Measurements from ENCODE around the gene TSFM. TPM values are rescaled to one million over a fixed set of nuclear protein-coding genes. Genes with fewer than 3 reads are reported as not detected.

Gene TSFM
- total and polyA plus RNA-seq, 2 donors (not counting 1 experiment from before 2014, with no cell fraction given), result 15.5 to 16.8 TPM

- H3K27me3 ChIP-seq (ENCODE audit: control insufficient read depth, insufficient read depth, low read length), result peaks cover 59% of the 10 kb centered on the region
- TF ChIP-seq CTCF (conservative IDR thresholded peaks at IDR 0.05 in 1 of 2, IDR thresholded peaks at IDR 0.05 in 1 of 2; ENCODE audit: low read depth in 1 of 2, low read length in 2 of 2) (no peak), EZH2 (IDR thresholded peaks at IDR 0.05; ENCODE audit: low read length, missing control alignments) (no peak)
Observed at GRCh38 chr12:57739914-57740538, 42.6 kb upstream of the TSFM start.

DNA sequence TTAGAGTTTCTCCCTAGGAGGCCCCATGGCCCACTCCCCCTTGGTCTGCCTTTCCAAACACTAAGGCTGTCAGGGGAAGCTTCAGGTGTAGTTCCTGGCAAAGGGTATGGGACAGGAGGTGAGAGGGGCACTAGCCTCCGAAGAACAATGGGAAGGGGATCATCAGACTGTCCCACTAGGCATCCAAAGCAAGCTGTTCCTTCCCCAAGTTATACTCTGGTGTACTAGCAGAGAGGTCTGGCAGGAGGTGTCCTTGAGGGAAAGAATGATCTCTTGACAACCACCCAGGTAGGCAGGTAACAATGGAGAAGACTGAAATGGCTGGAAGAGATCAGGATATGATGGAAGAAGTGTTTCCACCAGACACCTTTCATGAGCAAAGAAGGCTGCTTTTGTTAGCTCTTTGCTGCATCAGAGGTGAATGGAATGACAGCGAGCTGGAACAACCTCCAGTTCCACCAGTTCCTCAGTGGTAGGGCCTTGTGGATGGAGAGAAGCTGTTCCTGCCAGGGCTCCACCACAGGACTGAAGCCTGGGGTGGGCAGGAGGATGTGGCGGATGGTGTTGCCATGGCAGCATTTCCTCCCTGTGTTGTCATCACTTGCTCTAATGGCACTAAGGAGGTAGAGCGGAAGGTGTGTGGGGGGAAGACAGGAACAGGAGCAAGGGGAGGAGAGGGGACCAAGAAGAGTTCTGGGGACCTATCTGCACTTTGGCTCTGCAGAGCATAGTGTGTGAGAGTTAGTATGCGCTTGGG, 41.8 kb upstream of the TSFM start:
- Histone ChIP-seq H3K4me2 (ENCODE audit: extremely low read depth, insufficient read depth, low read length) (no peak overlapping the region), H3K27ac (ENCODE audit: insufficient read depth, low read length) (no peak overlapping the region), H2AFZ (ENCODE audit: low read length) (no peak overlapping the region), H3K36me3 (ENCODE audit: control insufficient read depth, insufficient read depth, low read length) (no peaks in the 10 kb centered on the region), H3K4me3 (replicated peaks in 1 of 4; ENCODE audit: control extremely low read depth in 1 of 4, insufficient read depth in 1 of 4, low read depth in 3 of 4, low read length in 4 of 4) (no peak overlapping the region), H3K79me2 (ENCODE audit: control insufficient read depth, insufficient read depth, low read length) (peaks cover 2% of the 10 kb centered on the region), H3K27me3 (ENCODE audit: control insufficient read depth, insufficient read depth, low read length) (peaks cover 51% of the 10 kb centered on the region), H3K9ac (ENCODE audit: insufficient read depth, low read length) (no peak overlapping the region), H3K9me3 (ENCODE audit: control insufficient read depth, insufficient read depth, low read depth, low read length) (no peaks in the 10 kb centered on the region), H3K4me1 (ENCODE audit: control insufficient read depth, extremely low read depth, insufficient read depth, low read length) (peaks cover 2% of the 10 kb centered on the region), H4K20me1 (ENCODE audit: control insufficient read depth, extremely low read depth, insufficient read depth, low read length) (no peaks in the 10 kb centered on the region)
- TF ChIP-seq EZH2 (IDR thresholded peaks at IDR 0.05; ENCODE audit: low read length, missing control alignments) (no peak), CTCF (conservative IDR thresholded peaks at IDR 0.05 in 1 of 2, IDR thresholded peaks at IDR 0.05 in 1 of 2; ENCODE audit: low read depth in 1 of 2, low read length in 2 of 2) (no peak)
- no peak for DNase-seq (ENCODE audit: low read depth in 2 of 2)

More at GRCh38 chr12:57739914-57740538, 42.6 kb upstream of the TSFM start:
- Histone ChIP-seq H3K4me1 (ENCODE audit: control insufficient read depth, extremely low read depth, insufficient read depth, low read length) (peaks cover 3% of the 10 kb centered on the region), H3K4me3 (replicated peaks in 1 of 4; ENCODE audit: control extremely low read depth in 1 of 4, insufficient read depth in 1 of 4, low read depth in 3 of 4, low read length in 4 of 4) (no peak overlapping the region), H3K4me2 (ENCODE audit: extremely low read depth, insufficient read depth, low read length) (no peak overlapping the region), H2AFZ (ENCODE audit: low read length) (no peak overlapping the region), H4K20me1 (ENCODE audit: control insufficient read depth, extremely low read depth, insufficient read depth, low read length) (no peaks in the 10 kb centered on the region), H3K27ac (ENCODE audit: insufficient read depth, low read length) (no peak overlapping the region), H3K9ac (ENCODE audit: insufficient read depth, low read length) (no peak overlapping the region), H3K9me3 (ENCODE audit: control insufficient read depth, insufficient read depth, low read depth, low read length) (no peaks in the 10 kb centered on the region), H3K36me3 (ENCODE audit: control insufficient read depth, insufficient read depth, low read length) (no peaks in the 10 kb centered on the region), H3K79me2 (ENCODE audit: control insufficient read depth, insufficient read depth, low read length) (no peaks in the 10 kb centered on the region)
- no peak for DNase-seq (ENCODE audit: low read depth in 2 of 2)

- no peak for DNase-seq (ENCODE audit: low read depth in 2 of 2)
- no peaks in the 10 kb centered on the region for H4K20me1 ChIP-seq (ENCODE audit: control insufficient read depth, extremely low read depth, insufficient read depth, low read length)
- no peak overlapping the region for H3K27ac ChIP-seq (ENCODE audit: insufficient read depth, low read length)
- H3K79me2 ChIP-seq (ENCODE audit: control insufficient read depth, insufficient read depth, low read length), result peaks cover 2% of the 10 kb centered on the region
- no peaks in the 10 kb centered on the region for H3K9me3 ChIP-seq (ENCODE audit: control insufficient read depth, insufficient read depth, low read depth, low read length)
- peaks cover 2% of the 10 kb centered on the region for H3K36me3 ChIP-seq (ENCODE audit: control insufficient read depth, insufficient read depth, low read length)
- peaks cover 2% of the 10 kb centered on the region for H3K4me1 ChIP-seq (ENCODE audit: control insufficient read depth, extremely low read depth, insufficient read depth, low read length)
- H2AFZ ChIP-seq (ENCODE audit: low read length), result no peak overlapping the region
- H3K9ac ChIP-seq (ENCODE audit: insufficient read depth, low read length), result no peak overlapping the region
- H3K4me3 ChIP-seq (replicated peaks in 1 of 4; ENCODE audit: control extremely low read depth in 1 of 4, insufficient read depth in 1 of 4, low read depth in 3 of 4, low read length in 4 of 4), result no peak overlapping the region
- H3K4me2 ChIP-seq (ENCODE audit: extremely low read depth, insufficient read depth, low read length), result no peak overlapping the region
- TF ChIP-seq CTCF (conservative IDR thresholded peaks at IDR 0.05 in 1 of 2, IDR thresholded peaks at IDR 0.05 in 1 of 2; ENCODE audit: low read depth in 1 of 2, low read length in 2 of 2) (no peak), EZH2 (IDR thresholded peaks at IDR 0.05; ENCODE audit: low read length, missing control alignments) (no peak)
- H3K27me3 ChIP-seq (ENCODE audit: control insufficient read depth, insufficient read depth, low read length), result peaks cover 46% of the 10 kb centered on the region
Observed at GRCh38 chr12:57741413-57741789, 41.2 kb upstream of the TSFM start.

Data from fibroblast of lung (primary cell).